ENCODE data around the gene C10orf71. TPM values are rescaled to one million over a fixed set of nuclear protein-coding genes. Genes with fewer than 3 reads are reported as not detected.

C10orf71 gene
- total RNA-seq, 1 donor from 2014 or later: not detected

GRCh38 chr10:49269523-49269922 is 29.4 kb upstream of the C10orf71 start:
- H3K4me3 Mint-ChIP-seq: no peak overlapping the region
- DNase-seq (ENCODE audit: low read depth, low spot score): no peak
- no peak overlapping the region for H3K27ac Mint-ChIP-seq (ENCODE audit: unreplicated experiment)
- TF ChIP-seq CTCF (conservative IDR thresholded peaks at IDR 0.05): no peak
- peaks cover 20% of the 10 kb centered on the region for H3K9me3 Mint-ChIP-seq
- no peaks in the 10 kb centered on the region for H3K27me3 Mint-ChIP-seq (ENCODE audit: low read depth)
- peaks cover 10% of the 10 kb centered on the region for H3K36me3 Mint-ChIP-seq (ENCODE audit: low read depth)
- H3K4me1 Mint-ChIP-seq: peaks cover 17% of the 10 kb centered on the region

GRCh38 chr10:49270565-49270964 is 28.4 kb upstream of the C10orf71 start:
- DNase-seq (ENCODE audit: low read depth, low spot score): no peak
- peaks cover 18% of the 10 kb centered on the region for H3K4me1 Mint-ChIP-seq
- peaks cover 10% of the 10 kb centered on the region for H3K36me3 Mint-ChIP-seq (ENCODE audit: low read depth)
- no peak overlapping the region for H3K4me3 Mint-ChIP-seq
- no peak for TF ChIP-seq CTCF (conservative IDR thresholded peaks at IDR 0.05)
- no peak overlapping the region for H3K27ac Mint-ChIP-seq (ENCODE audit: unreplicated experiment)
- no peaks in the 10 kb centered on the region for H3K27me3 Mint-ChIP-seq (ENCODE audit: low read depth)
- H3K9me3 Mint-ChIP-seq: peaks cover 15% of the 10 kb centered on the region

GRCh38 chr10:49271346-49271745 is 27.6 kb upstream of the C10orf71 start:
- TF ChIP-seq CTCF (conservative IDR thresholded peaks at IDR 0.05): no peak
- no peak overlapping the region for H3K4me3 Mint-ChIP-seq
- peaks cover 25% of the 10 kb centered on the region for H3K4me1 Mint-ChIP-seq
- peaks cover 3% of the 10 kb centered on the region for H3K36me3 Mint-ChIP-seq (ENCODE audit: low read depth)
- DNase-seq (ENCODE audit: low read depth, low spot score): no peak
- no peak overlapping the region for H3K27ac Mint-ChIP-seq (ENCODE audit: unreplicated experiment)
- H3K9me3 Mint-ChIP-seq: peaks cover 8% of the 10 kb centered on the region
- no peaks in the 10 kb centered on the region for H3K27me3 Mint-ChIP-seq (ENCODE audit: low read depth)

- Mint-ChIP-seq H3K27me3 (ENCODE audit: low read depth) (no peaks in the 10 kb centered on the region), H3K27ac (ENCODE audit: unreplicated experiment) (peak overlapping the region; percentile 67)
- TF ChIP-seq CTCF (conservative IDR thresholded peaks at IDR 0.05): no peak
Observed at GRCh38 chr10:49272251-49273081, 26.5 kb upstream of the C10orf71 start.

GRCh38 chr10:49273082-49273465 is 25.9 kb upstream of the C10orf71 start:
- Mint-ChIP-seq H3K27me3 (ENCODE audit: low read depth) (no peaks in the 10 kb centered on the region), H3K9me3 (no peaks in the 10 kb centered on the region), H3K36me3 (ENCODE audit: low read depth) (no peaks in the 10 kb centered on the region), H3K27ac (ENCODE audit: unreplicated experiment) (no peak overlapping the region), H3K4me1 (peaks cover 25% of the 10 kb centered on the region), H3K4me3 (no peak overlapping the region)
- no peak for TF ChIP-seq CTCF (conservative IDR thresholded peaks at IDR 0.05)
- DNase-seq (ENCODE audit: low read depth, low spot score): no peak

More at GRCh38 chr10:49272251-49273081, 26.5 kb upstream of the C10orf71 start:
- DNase-seq (ENCODE audit: low read depth, low spot score): peak; percentile 18
- H3K9me3 Mint-ChIP-seq: peaks cover 3% of the 10 kb centered on the region
- peaks cover 25% of the 10 kb centered on the region for H3K4me1 Mint-ChIP-seq
- H3K36me3 Mint-ChIP-seq (ENCODE audit: low read depth): peaks cover under 1% of the 10 kb centered on the region
- H3K4me3 Mint-ChIP-seq: peak overlapping the region; percentile 24
